ENCODE data around the gene APOB.

DNA sequence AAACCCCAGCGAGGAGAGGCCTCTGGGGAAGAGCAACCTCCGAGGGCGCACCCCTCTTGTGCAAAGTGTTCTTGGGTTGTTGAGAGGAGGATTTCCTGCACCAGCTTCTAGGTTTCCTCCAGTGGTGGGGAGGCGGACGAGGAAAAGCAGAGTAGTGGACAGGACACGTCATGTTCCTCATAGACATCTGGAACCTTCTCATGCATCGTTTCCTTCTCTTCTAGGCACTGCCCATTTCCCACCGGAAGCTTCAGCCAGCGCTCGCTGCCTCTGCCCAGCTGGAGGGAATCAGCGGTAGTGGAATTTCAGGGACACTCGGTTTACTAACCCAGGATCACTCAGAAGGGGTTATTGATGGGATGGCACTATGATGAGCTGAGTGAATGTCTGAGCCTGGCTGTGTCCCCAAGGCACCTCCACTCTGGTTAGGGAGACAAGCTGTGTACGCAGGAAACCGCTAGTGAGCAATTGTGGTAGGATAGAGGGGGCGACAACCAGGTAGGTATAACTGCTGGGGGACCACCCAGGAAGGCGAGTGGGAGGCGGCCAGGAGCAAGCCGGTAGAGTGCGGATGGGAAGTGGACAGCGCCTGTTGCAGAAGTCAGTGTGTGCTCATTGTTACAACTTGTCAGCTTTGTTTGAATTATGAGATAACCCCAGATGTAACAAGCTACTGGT is 960 bp upstream of the APOB start:
- no peak for TF ChIP-seq RFX5 (IDR thresholded peaks at IDR 0.05; ENCODE audit: borderline replicate concordance, low read depth, low read length)
- no peak for TF ChIP-seq CEBPB (IDR thresholded peaks at IDR 0.05; ENCODE audit: low read depth, low read length)
- no peak for TF ChIP-seq POU5F1 (IDR thresholded peaks at IDR 0.05; ENCODE audit: low read depth, low read length)
- no peak for TF ChIP-seq POLR2A (IDR thresholded peaks at IDR 0.05; ENCODE audit: control extremely low read depth in 1 of 2, low read depth in 2 of 2, low read length in 2 of 2)
- no peak for TF ChIP-seq YY1 (IDR thresholded peaks at IDR 0.05; ENCODE audit: low read depth, low read length)
- no peak for TF ChIP-seq JUND (IDR thresholded peaks at IDR 0.05; ENCODE audit: low read length)
- TF ChIP-seq, protein P1, sequence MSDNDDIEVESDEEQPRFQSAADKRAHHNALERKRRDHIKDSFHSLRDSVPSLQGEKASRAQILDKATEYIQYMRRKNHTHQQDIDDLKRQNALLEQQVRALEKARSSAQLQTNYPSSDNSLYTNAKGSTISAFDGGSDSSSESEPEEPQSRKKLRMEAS (IDR thresholded peaks at IDR 0.05): no peak
- no peak for TF ChIP-seq SP1 (IDR thresholded peaks at IDR 0.05; ENCODE audit: low read depth, low read length)
- no peak for TF ChIP-seq RAD21 (IDR thresholded peaks at IDR 0.05 in 1 of 2, conservative IDR thresholded peaks at IDR 0.05 in 1 of 2; ENCODE audit: low read depth in 2 of 2, low read length in 2 of 2)

Data from H1 (cell line).